Neural cell (in vitro differentiated cells): Measurements from ENCODE around the gene LRRTM2. TPM values are rescaled to one million over a fixed set of nuclear protein-coding genes. Genes with fewer than 3 reads are reported as not detected.

ENCODE experiments used
- H2AFZ ChIP-seq: fragments of 200-600, 300-800 bp; sonication (generic), shearing (Covaris generic); 2 replicates; pipeline ENCODE4 v1.6.0; 2014; ENCODE audit warnings: low read depth, mild to moderate bottlenecking, antibody characterized with exemption, low read length, moderate library complexity
- H3F3A ChIP-seq: fragments of 200-600 bp; shearing (Covaris generic); 2 replicates; pipeline ENCODE4 v1.6.1; 2016; ENCODE audit warnings: mild to moderate bottlenecking, moderate library complexity, mixed read lengths, antibody characterized with exemption, low read length; ENCODE audit not compliant: insufficient read depth, poor library complexity, severe bottlenecking
- H3K27ac ChIP-seq: fragments of 200-600, 300-800 bp; sonication (generic), shearing (Covaris generic); 2 replicates; pipeline ENCODE4 v1.5.1; 2014; ENCODE audit warnings: mild to moderate bottlenecking, low read length, moderate library complexity
- H3K27me3 ChIP-seq: fragments of 300-800, 200-600 bp; sonication (generic), shearing (Covaris generic); 2 replicates; pipeline ENCODE4 v1.6.0; 2014; ENCODE audit warnings: mild to moderate bottlenecking, low read depth, low read length, moderate library complexity; ENCODE audit not compliant: insufficient read depth
- H3K36me3 ChIP-seq: fragments of 300-800, 200-600 bp; sonication (generic), shearing (Covaris generic); 2 replicates; pipeline ENCODE4 v1.5.1; 2014; ENCODE audit warnings: mild to moderate bottlenecking, antibody characterized with exemption, low read length, moderate library complexity; ENCODE audit not compliant: insufficient read depth
- H3K4me2 ChIP-seq: fragments of 300-800, 200-600 bp; sonication (generic), shearing (Covaris generic); 2 replicates; pipeline ENCODE4 v1.6.0; 2014; ENCODE audit warnings: mild to moderate bottlenecking, low read length
- H3K4me3 ChIP-seq: fragments of 300-800, 200-600 bp; sonication (generic), shearing (Covaris generic); 2 replicates; pipeline ENCODE4 v1.5.1; 2014; ENCODE audit warnings: mild to moderate bottlenecking, low read length, moderate library complexity
- H3K79me2 ChIP-seq: fragments of 200-600 bp; shearing (Covaris generic); replicated peaks from 2 replicates; pipeline ENCODE4 v1.6.0; 2014; ENCODE audit warnings: mild to moderate bottlenecking, low read length, moderate library complexity; ENCODE audit not compliant: insufficient read depth
- H3K9ac ChIP-seq: fragments of 300-800, 200-600 bp; sonication (generic), shearing (Covaris generic); 2 replicates; pipeline ENCODE4 v1.6.1; 2016; ENCODE audit warnings: mild to moderate bottlenecking, low read length, mixed read lengths
- H3K9me2 ChIP-seq: fragments of 200-600 bp; shearing (Covaris generic); 2 replicates; pipeline ENCODE4 v1.6.1; 2016; ENCODE audit warnings: mild to moderate bottlenecking, low read length, mixed read lengths; ENCODE audit not compliant: insufficient read depth
- H3K9me3 ChIP-seq: fragments of 200-600, 300-800 bp; sonication (generic), shearing (Covaris generic); 2 replicates; pipeline ENCODE4 v1.6.1; 2016; ENCODE audit warnings: mild to moderate bottlenecking, mixed run types, low read length, moderate library complexity, mixed read lengths
- H4K20me1 ChIP-seq: fragments of 200-600 bp; shearing (Covaris generic); 2 replicates; pipeline ENCODE4 v1.6.1; 2016; ENCODE audit warnings: mild to moderate bottlenecking, mixed run types; ENCODE audit not compliant: insufficient read depth
- EP300 ChIP-seq: fragments of 450-650 bp; conservative IDR thresholded peaks from 2 replicates; pipeline ENCODE4 v1.6.1; 2014; ENCODE audit warnings: antibody characterized with exemption, mild to moderate bottlenecking, moderate library complexity; ENCODE audit not compliant: poor library complexity, severe bottlenecking
- EZH2 ChIP-seq: fragments of 200-600, 300-800 bp; shearing (Covaris generic), sonication (generic); IDR thresholded peaks from 2 replicates; pipeline ENCODE4 v1.6.1; 2014; ENCODE audit warnings: antibody characterized with exemption, low read length, borderline replicate concordance, mild to moderate bottlenecking; ENCODE audit not compliant: insufficient read depth, poor library complexity, severe bottlenecking
- MXI1 ChIP-seq: fragments of 450-650 bp; conservative IDR thresholded peaks from 2 replicates; pipeline ENCODE4 v1.6.1; 2014; ENCODE audit warnings: antibody characterized with exemption, mild to moderate bottlenecking; ENCODE audit not compliant: poor library complexity, severe bottlenecking
- POLR2AphosphoS5 ChIP-seq: IDR thresholded peaks from 2 replicates; pipeline ENCODE4 v1.6.1; 2012
- RAD21 ChIP-seq: fragments of 450-650 bp; conservative IDR thresholded peaks from 2 replicates; pipeline ENCODE4 v1.6.1; 2014; ENCODE audit warnings: antibody characterized with exemption, mild to moderate bottlenecking, moderate library complexity
- SMC3 ChIP-seq: fragments of 450-650 bp; conservative IDR thresholded peaks from 2 replicates; pipeline ENCODE4 v1.6.1; 2014; ENCODE audit warnings: antibody characterized with exemption, mild to moderate bottlenecking, moderate library complexity; ENCODE audit not compliant: poor library complexity
- TAF1 ChIP-seq: IDR thresholded peaks from 2 replicates; pipeline ENCODE4 v1.6.1; 2012; ENCODE audit warnings: low read depth
- polyA plus RNA-seq: library from polyadenylated mRNA; depleted of rRNA; stranded (reverse); fragments of >200 nt; gene quantifications from 2 replicates; pipeline ENCODE4 v1.2.3, GENCODE V29; 2014
- TF ChIP-seq, protein P1 (sequence below): IDR thresholded peaks from 2 replicates; pipeline ENCODE4 v1.6.1; 2012; ENCODE audit warnings: borderline replicate concordance
- TF ChIP-seq, protein P2 (sequence below): fragments of 450-650 bp; IDR thresholded peaks from 2 replicates; pipeline ENCODE4 v1.5.1; 2014; ENCODE audit warnings: antibody characterized with exemption, mild to moderate bottlenecking, moderate library complexity; ENCODE audit not compliant: poor library complexity, severe bottlenecking

The LRRTM2 gene
- polyA plus RNA-seq, 1 donor from 2014 or later, result 5.9 TPM

DNA sequence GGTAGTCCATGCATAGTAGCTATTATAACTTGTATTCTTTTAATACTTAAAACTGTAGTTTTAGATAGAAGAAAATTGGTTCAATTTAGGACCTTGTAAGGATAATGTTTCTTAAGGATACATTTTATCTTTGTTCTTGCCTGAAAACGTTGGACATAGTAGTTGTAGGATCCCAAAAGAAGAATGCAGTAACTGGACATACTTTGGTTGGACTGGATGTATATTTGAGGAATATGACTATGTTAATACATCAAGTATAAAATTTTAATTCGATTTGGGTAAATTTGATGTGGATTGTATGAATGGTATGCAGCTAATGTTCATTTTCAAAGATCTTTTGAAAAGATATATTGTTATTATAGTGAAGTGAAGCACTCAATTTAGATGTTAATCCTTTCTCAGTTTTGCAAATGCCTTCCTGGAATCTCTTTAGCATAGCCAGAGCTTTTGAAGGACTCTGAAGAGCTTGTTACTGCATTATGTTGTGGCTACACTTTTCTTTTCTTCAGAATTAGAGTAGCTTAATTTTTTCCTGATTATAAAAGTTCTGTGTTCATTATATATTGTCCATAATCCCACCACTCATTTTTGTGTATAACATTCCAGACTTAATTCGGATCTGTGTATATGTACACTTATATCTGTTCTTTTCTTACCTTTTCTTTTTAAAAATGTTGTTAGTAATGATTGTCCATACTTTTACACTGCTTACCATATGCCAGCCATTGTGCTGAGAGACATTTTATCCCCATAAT, 41.2 kb downstream of the LRRTM2 start:
- Histone ChIP-seq H3K27me3 (no peaks in the 10 kb centered on the region), H3K79me2 (peaks cover 8% of the 10 kb centered on the region), H3K9me2 (no peaks in the 10 kb centered on the region), H3K4me3 (no peak overlapping the region), H3K9me3 (no peaks in the 10 kb centered on the region), H3K9ac (no peak overlapping the region), H3F3A (no peaks in the 10 kb centered on the region), H3K27ac (no peak overlapping the region), H3K4me2 (no peak overlapping the region), H2AFZ (no peak overlapping the region), H4K20me1 (no peaks in the 10 kb centered on the region), H3K36me3 (no peaks in the 10 kb centered on the region)
- no peak for TF ChIP-seq SMC3
- no peak for TF ChIP-seq RAD21
- TF ChIP-seq POLR2AphosphoS5, result no peak

DNA sequence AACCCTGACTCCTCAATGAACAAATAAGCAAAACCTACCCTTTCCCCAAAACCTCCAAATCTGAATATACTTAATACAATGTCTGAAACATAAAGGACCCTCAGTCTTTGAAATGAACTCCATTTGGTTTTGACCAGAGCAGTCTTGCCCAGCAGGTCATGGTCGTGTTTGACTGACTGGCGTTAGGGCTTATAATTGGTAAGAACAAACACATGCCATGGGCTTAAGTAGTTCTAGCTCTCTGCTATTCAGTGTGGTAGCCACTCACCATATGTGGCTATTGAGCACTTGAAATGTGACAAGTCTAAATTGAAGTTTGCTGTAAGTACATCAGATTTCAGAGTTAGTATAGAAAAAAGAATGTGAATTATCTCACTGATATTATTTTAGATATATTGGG, 42.1 kb downstream of the LRRTM2 start:
- Histone ChIP-seq H3K27ac (no peak overlapping the region), H3K27me3 (no peaks in the 10 kb centered on the region), H4K20me1 (no peaks in the 10 kb centered on the region), H3K4me3 (no peak overlapping the region), H3K9me2 (no peaks in the 10 kb centered on the region), H3K9me3 (no peaks in the 10 kb centered on the region), H3F3A (no peaks in the 10 kb centered on the region), H3K79me2 (peaks cover 4% of the 10 kb centered on the region), H3K9ac (no peak overlapping the region), H3K36me3 (no peaks in the 10 kb centered on the region), H3K4me2 (no peak overlapping the region), H2AFZ (no peak overlapping the region)
- TF ChIP-seq RAD21 (no peak), TAF1 (no peak), EZH2 (no peak), SMC3 (no peak), MXI1 (no peak), EP300 (no peak), POLR2AphosphoS5 (no peak)
- TF ChIP-seq, protein P1, sequence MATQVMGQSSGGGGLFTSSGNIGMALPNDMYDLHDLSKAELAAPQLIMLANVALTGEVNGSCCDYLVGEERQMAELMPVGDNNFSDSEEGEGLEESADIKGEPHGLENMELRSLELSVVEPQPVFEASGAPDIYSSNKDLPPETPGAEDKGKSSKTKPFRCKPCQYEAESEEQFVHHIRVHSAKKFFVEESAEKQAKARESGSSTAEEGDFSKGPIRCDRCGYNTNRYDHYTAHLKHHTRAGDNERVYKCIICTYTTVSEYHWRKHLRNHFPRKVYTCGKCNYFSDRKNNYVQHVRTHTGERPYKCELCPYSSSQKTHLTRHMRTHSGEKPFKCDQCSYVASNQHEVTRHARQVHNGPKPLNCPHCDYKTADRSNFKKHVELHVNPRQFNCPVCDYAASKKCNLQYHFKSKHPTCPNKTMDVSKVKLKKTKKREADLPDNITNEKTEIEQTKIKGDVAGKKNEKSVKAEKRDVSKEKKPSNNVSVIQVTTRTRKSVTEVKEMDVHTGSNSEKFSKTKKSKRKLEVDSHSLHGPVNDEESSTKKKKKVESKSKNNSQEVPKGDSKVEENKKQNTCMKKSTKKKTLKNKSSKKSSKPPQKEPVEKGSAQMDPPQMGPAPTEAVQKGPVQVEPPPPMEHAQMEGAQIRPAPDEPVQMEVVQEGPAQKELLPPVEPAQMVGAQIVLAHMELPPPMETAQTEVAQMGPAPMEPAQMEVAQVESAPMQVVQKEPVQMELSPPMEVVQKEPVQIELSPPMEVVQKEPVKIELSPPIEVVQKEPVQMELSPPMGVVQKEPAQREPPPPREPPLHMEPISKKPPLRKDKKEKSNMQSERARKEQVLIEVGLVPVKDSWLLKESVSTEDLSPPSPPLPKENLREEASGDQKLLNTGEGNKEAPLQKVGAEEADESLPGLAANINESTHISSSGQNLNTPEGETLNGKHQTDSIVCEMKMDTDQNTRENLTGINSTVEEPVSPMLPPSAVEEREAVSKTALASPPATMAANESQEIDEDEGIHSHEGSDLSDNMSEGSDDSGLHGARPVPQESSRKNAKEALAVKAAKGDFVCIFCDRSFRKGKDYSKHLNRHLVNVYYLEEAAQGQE, result no peak
- TF ChIP-seq, protein P2, sequence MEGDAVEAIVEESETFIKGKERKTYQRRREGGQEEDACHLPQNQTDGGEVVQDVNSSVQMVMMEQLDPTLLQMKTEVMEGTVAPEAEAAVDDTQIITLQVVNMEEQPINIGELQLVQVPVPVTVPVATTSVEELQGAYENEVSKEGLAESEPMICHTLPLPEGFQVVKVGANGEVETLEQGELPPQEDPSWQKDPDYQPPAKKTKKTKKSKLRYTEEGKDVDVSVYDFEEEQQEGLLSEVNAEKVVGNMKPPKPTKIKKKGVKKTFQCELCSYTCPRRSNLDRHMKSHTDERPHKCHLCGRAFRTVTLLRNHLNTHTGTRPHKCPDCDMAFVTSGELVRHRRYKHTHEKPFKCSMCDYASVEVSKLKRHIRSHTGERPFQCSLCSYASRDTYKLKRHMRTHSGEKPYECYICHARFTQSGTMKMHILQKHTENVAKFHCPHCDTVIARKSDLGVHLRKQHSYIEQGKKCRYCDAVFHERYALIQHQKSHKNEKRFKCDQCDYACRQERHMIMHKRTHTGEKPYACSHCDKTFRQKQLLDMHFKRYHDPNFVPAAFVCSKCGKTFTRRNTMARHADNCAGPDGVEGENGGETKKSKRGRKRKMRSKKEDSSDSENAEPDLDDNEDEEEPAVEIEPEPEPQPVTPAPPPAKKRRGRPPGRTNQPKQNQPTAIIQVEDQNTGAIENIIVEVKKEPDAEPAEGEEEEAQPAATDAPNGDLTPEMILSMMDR, result no peak
